OCI-M2 (cell line): ENCODE results near the gene SPANXB1.
"Not testable (repeated sequence)": the region's sequence is repeated elsewhere in the genome, so short reads cannot be mapped to it uniquely, and the experiment has no call there.

Source experiments
- DNase-seq: peaks from one replicate; lab custom pipeline; 2025; ENCODE audit not compliant: unreplicated experiment; lab: John Stamatoyannopoulos, UW

Gene SPANXB1

GRCh38 chrX:141002568-141002967, at the start of gene SPANXB1:
Gene SPANXB1, plus strand, starts transcription at chrX:141002594. Its CDS starts 100 bp downstream, at chrX:141002694.
- DNase-seq: not testable (repeated sequence)

GRCh38 chrX:140967036-140967435, 35.4 kb upstream of the SPANXB1 start:
- DNase-seq: no peak

- DNase-seq: no peak
These were observed 31.1 kb upstream of the SPANXB1 start for GRCh38 chrX:140971099-140971795.

- DNase-seq: no peak
These were observed 26.9 kb upstream of the SPANXB1 start for GRCh38 chrX:140975472-140975871.

GRCh38 chrX:140980271-140980670, 22.1 kb upstream of the SPANXB1 start:
- DNase-seq: no peak

GRCh38 chrX:140983730-140984129, 18.7 kb upstream of the SPANXB1 start:
- no peak for DNase-seq

GRCh38 chrX:141005243-141005642, 2.8 kb downstream of the SPANXB1 start:
- not testable (repeated sequence) for DNase-seq

GRCh38 chrX:141044246-141044645, 41.9 kb downstream of the SPANXB1 start:
- DNase-seq: not testable (repeated sequence)

GRCh38 chrX:141049878-141050277, 47.5 kb downstream of the SPANXB1 start:
- not testable (repeated sequence) for DNase-seq

GRCh38 chrX:141052098-141052497, 49.7 kb downstream of the SPANXB1 start:
- not testable (repeated sequence) for DNase-seq
